WTC11 (cell line): ENCODE measurements around the gene C3orf22. TPM values are rescaled to one million over a fixed set of nuclear protein-coding genes. Genes with fewer than 3 reads are reported as not detected.

Experiments used
- ATAC-seq: fragments of 200-7000 bp; cut with Tn5 transposase; 2 replicates; pipeline ENCODE4 v1.10.0; 2021; ENCODE audit warnings: mild to moderate bottlenecking, moderate library complexity
- CTCF ChIA-PET: fragments of 300-600 bp; sonication (Branson Sonifier 250); formaldehyde crosslinking; loops from one replicate; lab custom pipeline; 2021; ENCODE audit warnings: antibody characterized with exemption; lab: Charles Lee
- POLR2A ChIA-PET: fragments of 350-600 bp; sonication (Branson Sonifier 250); formaldehyde crosslinking; loops from one replicate; lab custom pipeline; 2021; ENCODE audit warnings: antibody characterized with exemption; lab: Charles Lee
- DNase-seq: peaks from one replicate; pipeline ENCODE4 v3.0.0; 2021; ENCODE audit warnings: low spot score
- H3K27ac Mint-ChIP-seq: 2 replicates; pipeline ENCODE4 v1.8.0; 2021; ENCODE audit warnings: mixed read lengths
- H3K27me3 Mint-ChIP-seq: 2 replicates; pipeline ENCODE4 v1.8.0; 2021; ENCODE audit warnings: low read depth, mild to moderate bottlenecking, moderate library complexity, mixed read lengths
- H3K36me3 Mint-ChIP-seq: 2 replicates; pipeline ENCODE4 v1.8.0; 2021; ENCODE audit warnings: mixed read lengths
- H3K4me1 Mint-ChIP-seq: 2 replicates; pipeline ENCODE4 v1.8.0; 2022; ENCODE audit warnings: mixed read lengths
- H3K4me3 Mint-ChIP-seq: 2 replicates; pipeline ENCODE4 v1.8.0; 2021; ENCODE audit warnings: mild to moderate bottlenecking, moderate library complexity, mixed read lengths
- H3K9me3 Mint-ChIP-seq: 2 replicates; pipeline ENCODE4 v1.8.0; 2021; ENCODE audit warnings: mixed read lengths
- E2F5 ChIP-seq: sonication (generic); formaldehyde crosslinking; IDR thresholded peaks from 2 replicates; pipeline ENCODE4 v1.8.1; 2022; ENCODE audit warnings: mild to moderate bottlenecking, moderate library complexity, missing genetic modification reagents
- FOXJ3 ChIP-seq: sonication (generic); formaldehyde crosslinking; IDR thresholded peaks from 2 replicates; pipeline ENCODE4 v1.9.0; 2021; ENCODE audit warnings: missing genetic modification reagents, mild to moderate bottlenecking, borderline replicate concordance
- GABPB1 ChIP-seq: sonication (generic); formaldehyde crosslinking; IDR thresholded peaks from 2 replicates; pipeline ENCODE4 v1.8.1; 2023; ENCODE audit warnings: mild to moderate bottlenecking, missing genetic modification reagents
- GTF2I ChIP-seq: fragments of 250-450 bp; sonication (Bioruptor Pico); conservative IDR thresholded peaks from 2 replicates; pipeline ENCODE4 v1.4.0; 2021; ENCODE audit warnings: mild to moderate bottlenecking
- IRF1 ChIP-seq: sonication (generic); formaldehyde crosslinking; IDR thresholded peaks from 2 replicates; pipeline ENCODE4 v1.8.0; 2023; ENCODE audit warnings: missing genetic modification reagents
- KAT7 ChIP-seq: sonication (generic); formaldehyde crosslinking; IDR thresholded peaks from 2 replicates; pipeline ENCODE4 v1.8.1; 2023; ENCODE audit warnings: missing genetic modification reagents, mild to moderate bottlenecking, borderline replicate concordance
- NFE2L1 ChIP-seq: sonication (generic); formaldehyde crosslinking; IDR thresholded peaks from 2 replicates; pipeline ENCODE4 v1.8.1; 2023; ENCODE audit warnings: missing genetic modification reagents
- NFYB ChIP-seq: sonication (generic); formaldehyde crosslinking; conservative IDR thresholded peaks from 2 replicates; pipeline ENCODE4 v1.8.0; 2022; ENCODE audit warnings: low read depth, missing genetic modification reagents
- PREB ChIP-seq: sonication (generic); formaldehyde crosslinking; IDR thresholded peaks from 2 replicates; pipeline ENCODE4 v1.8.1; 2022; ENCODE audit warnings: mild to moderate bottlenecking, missing genetic modification reagents, moderate library complexity, borderline replicate concordance
- STAT6 ChIP-seq: sonication (generic); formaldehyde crosslinking; conservative IDR thresholded peaks from 2 replicates; pipeline ENCODE4 v1.8.1; 2023; ENCODE audit warnings: mild to moderate bottlenecking, low read depth, missing genetic modification reagents, moderate library complexity
- ZBTB21 ChIP-seq: sonication (generic); formaldehyde crosslinking; IDR thresholded peaks from 2 replicates; pipeline ENCODE4 v1.8.1; 2023; ENCODE audit warnings: mild to moderate bottlenecking, missing genetic modification reagents, borderline replicate concordance
- ZNF121 ChIP-seq: sonication (generic); formaldehyde crosslinking; IDR thresholded peaks from 2 replicates; pipeline ENCODE4 v1.8.0; 2023; ENCODE audit warnings: missing genetic modification reagents
- ZNF219 ChIP-seq: sonication (generic); formaldehyde crosslinking; IDR thresholded peaks from 2 replicates; pipeline ENCODE4 v1.8.0; 2023; ENCODE audit warnings: missing genetic modification reagents, mild to moderate bottlenecking, borderline replicate concordance
- total RNA-seq: library from RNA; stranded (reverse); gene quantifications from 3 replicates; pipeline ENCODE4 v1.2.3, GENCODE V29; 2021
- TF ChIP-seq, protein P1 (sequence below): sonication (generic); formaldehyde crosslinking; IDR thresholded peaks from 2 replicates; pipeline ENCODE4 v1.8.1; 2022; ENCODE audit warnings: missing genetic modification reagents, borderline replicate concordance
- TF ChIP-seq, protein P2 (sequence below): fragments of 250-450 bp; sonication (Bioruptor Pico); IDR thresholded peaks from 2 replicates; pipeline ENCODE4 v2.1.2; 2022; ENCODE audit warnings: mild to moderate bottlenecking, moderate library complexity
- TF ChIP-seq, protein P3 (sequence below): fragments of 200-600 bp; IDR thresholded peaks from 2 replicates; pipeline ENCODE4 v1.8.0; 2022; ENCODE audit warnings: antibody characterized with exemption
- TF ChIP-seq, protein P4 (sequence below): sonication (generic); formaldehyde crosslinking; IDR thresholded peaks from 2 replicates; pipeline ENCODE4 v1.8.0; 2022; ENCODE audit warnings: missing genetic modification reagents

The C3orf22 gene
- total RNA-seq, 1 experiment from 2014 or later = not detected

GRCh38 chr3:126529585-126530170, 29.1 kb downstream of the C3orf22 start (continued):
- TF ChIP-seq, protein P1, sequence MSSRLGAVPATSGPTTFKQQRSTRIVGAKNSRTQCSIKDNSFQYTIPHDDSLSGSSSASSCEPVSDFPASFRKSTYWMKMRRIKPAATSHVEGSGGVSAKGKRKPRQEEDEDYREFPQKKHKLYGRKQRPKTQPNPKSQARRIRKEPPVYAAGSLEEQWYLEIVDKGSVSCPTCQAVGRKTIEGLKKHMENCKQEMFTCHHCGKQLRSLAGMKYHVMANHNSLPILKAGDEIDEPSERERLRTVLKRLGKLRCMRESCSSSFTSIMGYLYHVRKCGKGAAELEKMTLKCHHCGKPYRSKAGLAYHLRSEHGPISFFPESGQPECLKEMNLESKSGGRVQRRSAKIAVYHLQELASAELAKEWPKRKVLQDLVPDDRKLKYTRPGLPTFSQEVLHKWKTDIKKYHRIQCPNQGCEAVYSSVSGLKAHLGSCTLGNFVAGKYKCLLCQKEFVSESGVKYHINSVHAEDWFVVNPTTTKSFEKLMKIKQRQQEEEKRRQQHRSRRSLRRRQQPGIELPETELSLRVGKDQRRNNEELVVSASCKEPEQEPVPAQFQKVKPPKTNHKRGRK = no peak
- TF ChIP-seq FOXJ3 (CRISPR knock-in tag) (no peak), PREB (no peak)

- TF ChIP-seq GABPB1 (CRISPR knock-in tag) (peak; percentile 97), NFE2L1 (no peak)
- Mint-ChIP-seq H3K9me3 (no peaks in the 10 kb centered on the region), H3K27me3 (peaks cover 8% of the 10 kb centered on the region; the same call in 1 of the 2 replicates), H3K4me1 (peaks cover 14% of the 10 kb centered on the region; the same call in 1 of the 2 replicates), H3K36me3 (no peaks in the 10 kb centered on the region), H3K27ac (no peak overlapping the region), H3K4me3 (no peak overlapping the region)
- ATAC-seq (no peak), DNase-seq (no peak)
- CTCF ChIA-PET = interaction anchor here (0.6 to 1.4 kb wide), 2 partner anchors 41 to 46 kb away, joined by 3 read pairs; no protein-coding TSS in a partner anchor
- POLR2A ChIA-PET = no interaction called here
Measured at GRCh38 chr3:126528800-126529541, 29.8 kb downstream of the C3orf22 start.

GRCh38 chr3:126528419-126528799, 30.3 kb downstream of the C3orf22 start:
- H3K4me1 Mint-ChIP-seq = peaks cover 14% of the 10 kb centered on the region; the same call in 1 of the 2 replicates
- peaks cover 13% of the 10 kb centered on the region for H3K27me3 Mint-ChIP-seq
- ATAC-seq = no peak
- H3K36me3 Mint-ChIP-seq = no peaks in the 10 kb centered on the region
- H3K9me3 Mint-ChIP-seq = no peaks in the 10 kb centered on the region
- ChIA-PET POLR2A (no interaction called here), CTCF (no interaction called here)
- H3K27ac Mint-ChIP-seq = no peak overlapping the region
- H3K4me3 Mint-ChIP-seq = no peak overlapping the region
- no peak for DNase-seq
- TF ChIP-seq ZNF121 (CRISPR knock-in tag) (no peak), GTF2I (CRISPR knock-in tag) (no peak), KAT7 (CRISPR knock-in tag) (no peak), FOXJ3 (CRISPR knock-in tag) (no peak), STAT6 (CRISPR knock-in tag) (no peak), ZBTB21 (CRISPR knock-in tag) (no peak), E2F5 (no peak), IRF1 (CRISPR knock-in tag) (no peak), ZNF219 (CRISPR knock-in tag) (no peak), NFYB (CRISPR knock-in tag) (no peak)
- TF ChIP-seq, protein P2, sequence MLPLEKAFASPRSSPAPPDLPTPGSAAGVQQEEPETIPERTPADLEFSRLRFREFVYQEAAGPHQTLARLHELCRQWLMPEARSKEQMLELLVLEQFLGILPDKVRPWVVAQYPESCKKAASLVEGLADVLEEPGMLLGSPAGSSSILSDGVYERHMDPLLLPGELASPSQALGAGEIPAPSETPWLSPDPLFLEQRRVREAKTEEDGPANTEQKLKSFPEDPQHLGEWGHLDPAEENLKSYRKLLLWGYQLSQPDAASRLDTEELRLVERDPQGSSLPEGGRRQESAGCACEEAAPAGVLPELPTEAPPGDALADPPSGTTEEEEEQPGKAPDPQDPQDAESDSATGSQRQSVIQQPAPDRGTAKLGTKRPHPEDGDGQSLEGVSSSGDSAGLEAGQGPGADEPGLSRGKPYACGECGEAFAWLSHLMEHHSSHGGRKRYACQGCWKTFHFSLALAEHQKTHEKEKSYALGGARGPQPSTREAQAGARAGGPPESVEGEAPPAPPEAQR (CRISPR knock-in tag) = no peak
- TF ChIP-seq, protein P3, sequence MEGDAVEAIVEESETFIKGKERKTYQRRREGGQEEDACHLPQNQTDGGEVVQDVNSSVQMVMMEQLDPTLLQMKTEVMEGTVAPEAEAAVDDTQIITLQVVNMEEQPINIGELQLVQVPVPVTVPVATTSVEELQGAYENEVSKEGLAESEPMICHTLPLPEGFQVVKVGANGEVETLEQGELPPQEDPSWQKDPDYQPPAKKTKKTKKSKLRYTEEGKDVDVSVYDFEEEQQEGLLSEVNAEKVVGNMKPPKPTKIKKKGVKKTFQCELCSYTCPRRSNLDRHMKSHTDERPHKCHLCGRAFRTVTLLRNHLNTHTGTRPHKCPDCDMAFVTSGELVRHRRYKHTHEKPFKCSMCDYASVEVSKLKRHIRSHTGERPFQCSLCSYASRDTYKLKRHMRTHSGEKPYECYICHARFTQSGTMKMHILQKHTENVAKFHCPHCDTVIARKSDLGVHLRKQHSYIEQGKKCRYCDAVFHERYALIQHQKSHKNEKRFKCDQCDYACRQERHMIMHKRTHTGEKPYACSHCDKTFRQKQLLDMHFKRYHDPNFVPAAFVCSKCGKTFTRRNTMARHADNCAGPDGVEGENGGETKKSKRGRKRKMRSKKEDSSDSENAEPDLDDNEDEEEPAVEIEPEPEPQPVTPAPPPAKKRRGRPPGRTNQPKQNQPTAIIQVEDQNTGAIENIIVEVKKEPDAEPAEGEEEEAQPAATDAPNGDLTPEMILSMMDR = no peak
- TF ChIP-seq, protein P4, sequence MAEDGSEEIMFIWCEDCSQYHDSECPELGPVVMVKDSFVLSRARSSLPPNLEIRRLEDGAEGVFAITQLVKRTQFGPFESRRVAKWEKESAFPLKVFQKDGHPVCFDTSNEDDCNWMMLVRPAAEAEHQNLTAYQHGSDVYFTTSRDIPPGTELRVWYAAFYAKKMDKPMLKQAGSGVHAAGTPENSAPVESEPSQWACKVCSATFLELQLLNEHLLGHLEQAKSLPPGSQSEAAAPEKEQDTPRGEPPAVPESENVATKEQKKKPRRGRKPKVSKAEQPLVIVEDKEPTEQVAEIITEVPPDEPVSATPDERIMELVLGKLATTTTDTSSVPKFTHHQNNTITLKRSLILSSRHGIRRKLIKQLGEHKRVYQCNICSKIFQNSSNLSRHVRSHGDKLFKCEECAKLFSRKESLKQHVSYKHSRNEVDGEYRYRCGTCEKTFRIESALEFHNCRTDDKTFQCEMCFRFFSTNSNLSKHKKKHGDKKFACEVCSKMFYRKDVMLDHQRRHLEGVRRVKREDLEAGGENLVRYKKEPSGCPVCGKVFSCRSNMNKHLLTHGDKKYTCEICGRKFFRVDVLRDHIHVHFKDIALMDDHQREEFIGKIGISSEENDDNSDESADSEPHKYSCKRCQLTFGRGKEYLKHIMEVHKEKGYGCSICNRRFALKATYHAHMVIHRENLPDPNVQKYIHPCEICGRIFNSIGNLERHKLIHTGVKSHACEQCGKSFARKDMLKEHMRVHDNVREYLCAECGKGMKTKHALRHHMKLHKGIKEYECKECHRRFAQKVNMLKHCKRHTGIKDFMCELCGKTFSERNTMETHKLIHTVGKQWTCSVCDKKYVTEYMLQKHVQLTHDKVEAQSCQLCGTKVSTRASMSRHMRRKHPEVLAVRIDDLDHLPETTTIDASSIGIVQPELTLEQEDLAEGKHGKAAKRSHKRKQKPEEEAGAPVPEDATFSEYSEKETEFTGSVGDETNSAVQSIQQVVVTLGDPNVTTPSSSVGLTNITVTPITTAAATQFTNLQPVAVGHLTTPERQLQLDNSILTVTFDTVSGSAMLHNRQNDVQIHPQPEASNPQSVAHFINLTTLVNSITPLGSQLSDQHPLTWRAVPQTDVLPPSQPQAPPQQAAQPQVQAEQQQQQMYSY = no peak
